ENCODE measurements around the gene RNLS.

Gene RNLS

DNA sequence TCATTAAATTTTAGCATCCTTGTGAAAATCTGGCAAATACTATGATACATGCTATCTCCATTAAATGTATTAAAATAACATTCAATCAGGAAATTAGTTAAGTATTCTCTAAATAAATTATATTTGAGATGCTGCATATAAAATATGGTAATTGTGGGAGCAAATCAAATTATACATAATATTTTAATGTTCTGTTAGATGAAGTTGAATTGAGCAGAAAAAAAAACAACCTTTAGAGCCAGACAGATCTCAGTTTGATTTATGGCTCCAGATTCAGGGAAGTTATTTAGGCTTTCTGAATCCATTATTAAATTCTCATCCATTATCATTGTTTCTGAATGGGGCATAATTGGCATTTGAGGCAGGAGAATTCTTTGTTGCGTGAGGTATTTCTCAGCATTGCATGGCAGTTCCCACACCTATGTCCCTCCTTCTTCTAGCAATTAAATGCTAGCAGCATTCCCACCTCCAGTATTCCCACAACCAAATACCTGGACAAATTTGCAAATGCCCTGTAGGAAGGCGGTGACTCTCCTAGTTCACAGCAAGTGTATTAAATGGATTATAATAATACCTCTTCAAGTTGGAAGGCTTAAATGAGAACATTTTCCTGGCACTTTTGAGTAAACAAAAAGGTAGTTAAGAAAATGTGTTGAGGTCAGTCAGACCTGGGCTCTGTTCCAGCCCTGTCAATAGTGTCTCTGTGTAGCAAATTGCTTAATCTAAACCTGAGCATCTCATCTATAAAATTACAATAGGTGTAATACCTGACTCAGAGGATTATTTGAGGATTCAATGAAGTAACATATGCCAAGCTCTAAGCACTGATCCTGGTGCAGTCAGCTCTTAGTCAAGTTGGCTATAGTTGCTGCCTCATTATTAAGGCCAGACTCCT, 108.9 kb downstream of the RNLS start:
- no peak for DNase-seq

DNA sequence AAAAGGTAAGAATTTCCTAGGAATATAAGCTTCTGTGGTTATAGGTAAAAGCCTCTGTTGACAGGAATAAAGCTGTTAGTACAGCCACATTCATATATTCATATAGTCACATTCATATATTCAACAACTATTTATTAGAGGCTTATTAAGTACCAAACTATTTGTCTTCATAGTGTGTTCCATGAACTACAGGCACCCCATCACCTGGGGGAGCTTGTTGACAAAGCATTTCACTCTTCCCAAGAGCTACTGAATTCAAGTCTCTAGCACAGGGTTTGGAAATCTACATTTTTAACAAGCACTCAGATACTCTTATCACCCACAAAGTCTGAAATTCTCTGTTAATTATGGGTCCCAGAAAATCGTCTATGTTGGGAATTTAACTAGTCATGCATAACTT, 110.6 kb downstream of the RNLS start:
- no peak for DNase-seq

GRCh38 chr10:88471899-88472298, 111.2 kb downstream of the RNLS start:
- no peak for DNase-seq

DNA sequence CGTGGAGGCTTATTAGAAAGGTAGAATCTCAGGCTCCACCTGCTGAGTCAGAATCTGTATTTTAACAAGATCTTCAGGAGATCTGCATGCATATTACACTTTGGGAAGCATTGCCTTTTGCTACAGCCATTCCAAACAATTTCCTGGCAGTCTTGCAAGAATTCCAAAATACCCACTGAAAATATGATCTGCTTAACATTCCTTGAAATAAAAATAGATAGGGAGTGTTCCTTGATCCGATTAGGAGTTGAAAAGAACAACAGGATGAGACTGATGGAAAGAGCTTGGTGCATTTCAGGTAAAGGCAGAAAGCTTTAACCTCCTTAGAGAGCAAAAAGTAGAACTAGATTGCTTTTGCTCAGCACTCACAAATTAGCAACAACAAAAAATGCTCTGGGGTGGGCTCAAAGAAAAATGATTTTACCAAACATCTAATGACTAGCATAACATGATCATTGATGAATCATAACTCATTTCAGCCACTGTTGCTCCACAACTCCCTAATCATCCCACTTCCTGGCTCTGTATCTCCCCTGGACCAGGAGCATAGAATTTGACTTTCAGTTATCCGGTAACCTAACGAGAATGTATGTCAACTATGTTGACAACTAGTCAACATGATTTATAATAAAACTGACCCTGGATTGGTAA, 115.2 kb downstream of the RNLS start:
- no peak for DNase-seq

DNA sequence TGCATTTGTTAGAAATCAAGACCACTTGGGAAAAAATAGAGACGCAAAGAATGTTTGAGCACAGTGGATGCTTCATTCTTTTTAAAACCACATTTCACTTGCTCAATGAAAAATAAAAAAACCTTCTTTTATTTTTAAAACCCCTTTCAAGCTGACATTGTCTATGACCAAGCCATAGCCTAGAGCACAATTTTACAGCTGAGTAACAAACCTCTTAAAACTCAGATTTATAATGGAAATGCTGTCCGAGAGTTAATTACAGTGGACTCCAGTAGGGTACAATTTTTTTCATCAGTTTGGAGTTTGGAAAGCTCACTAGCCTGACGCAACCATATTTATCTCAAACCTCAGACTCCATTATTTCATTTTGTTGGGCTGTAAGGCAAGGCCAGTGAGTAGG, 116.3 kb downstream of the RNLS start:
- no peak for DNase-seq

- DNase-seq = no peak
These were observed 117.4 kb downstream of the RNLS start for GRCh38 chr10:88465765-88466164.

- DNase-seq = no peak
These were observed 119.3 kb downstream of the RNLS start for GRCh38 chr10:88463811-88464210.

- DNase-seq = no peak
These were observed 121.7 kb downstream of the RNLS start for GRCh38 chr10:88461426-88461825.

- DNase-seq = no peak
These were observed 123.6 kb downstream of the RNLS start for GRCh38 chr10:88459530-88459929.

DNA sequence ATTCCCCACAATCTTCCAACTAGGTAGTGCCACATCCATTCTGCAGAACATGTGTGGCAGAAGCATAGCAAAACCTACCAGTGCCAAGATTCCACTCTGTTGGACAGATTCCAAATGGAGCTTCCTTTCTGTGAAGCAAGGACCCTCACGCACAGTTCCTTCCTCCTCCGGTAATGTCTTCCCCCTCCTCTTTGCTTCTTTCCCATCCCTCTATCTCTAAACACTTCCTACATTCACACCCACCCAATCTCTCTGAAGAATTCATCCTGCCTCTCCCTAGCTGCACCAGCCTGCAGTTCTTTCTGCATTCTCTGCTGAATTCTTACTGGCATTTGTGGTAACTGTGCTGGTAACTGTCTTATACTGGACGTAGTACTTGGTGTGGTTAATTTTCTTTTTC, 124.9 kb downstream of the RNLS start:
- no peak for DNase-seq

DNA sequence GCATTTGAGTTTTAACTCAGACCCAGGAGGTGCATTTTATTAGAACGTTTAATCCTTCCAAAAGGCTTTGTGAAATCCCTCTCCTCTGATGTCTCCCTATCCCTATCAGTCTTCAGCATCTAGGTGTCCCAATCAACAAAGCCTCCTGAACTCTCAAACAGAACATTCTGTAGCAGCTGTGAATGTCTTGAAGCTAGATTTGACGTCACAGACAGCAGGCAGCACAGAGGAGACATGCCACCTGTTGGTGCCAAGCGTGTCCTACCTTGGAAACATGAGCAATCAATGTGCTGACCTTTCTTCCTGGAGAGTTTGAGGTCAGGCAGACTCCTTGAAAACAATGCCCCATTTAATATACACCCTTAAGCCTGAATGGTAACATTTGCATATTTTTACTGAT, 125.5 kb downstream of the RNLS start:
- no peak for DNase-seq

DNA sequence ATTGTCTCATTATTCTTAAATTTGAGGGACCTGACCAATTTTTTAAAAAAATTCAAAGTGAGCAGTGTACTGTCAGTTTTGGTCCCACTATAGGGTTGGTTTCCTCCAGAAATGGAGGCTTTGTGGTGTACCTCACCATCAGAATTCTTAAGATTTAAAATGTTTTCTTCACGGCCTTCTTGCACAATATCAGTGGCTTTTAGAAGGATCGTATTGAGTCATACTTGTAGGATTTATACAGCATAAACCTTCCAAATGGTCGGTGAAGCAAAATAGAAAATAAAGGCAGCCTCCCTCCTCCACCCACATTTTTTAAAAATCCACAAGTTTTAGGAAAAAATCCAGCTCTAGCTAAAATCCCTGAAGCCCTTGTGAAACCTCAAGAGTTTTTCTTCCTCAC, 126.4 kb downstream of the RNLS start:
- no peak for DNase-seq

- no peak for DNase-seq
These were observed 127.3 kb downstream of the RNLS start for GRCh38 chr10:88455831-88456230.

DNA sequence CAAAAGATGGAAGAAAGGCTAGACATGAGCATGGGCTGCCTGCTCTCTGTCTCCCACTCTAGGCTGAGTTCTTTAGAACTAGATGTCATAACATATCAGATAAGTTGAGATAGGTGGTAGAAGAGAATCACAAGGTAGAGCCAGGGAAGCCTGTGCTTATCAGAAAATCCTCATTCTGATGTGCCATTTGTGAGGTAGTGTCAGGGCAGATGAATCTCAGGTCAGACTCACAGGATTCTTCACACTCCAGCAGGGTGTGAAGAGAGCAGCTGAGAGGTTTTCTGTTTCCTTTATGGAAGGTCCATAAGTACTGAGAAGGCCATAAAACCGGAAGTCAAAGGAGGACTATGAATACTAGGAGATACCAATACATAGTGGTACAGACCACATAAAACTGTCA, 132.9 kb downstream of the RNLS start:
- no peak for DNase-seq

- no peak for DNase-seq
These were observed 140.4 kb downstream of the RNLS start for GRCh38 chr10:88442716-88443115.

- no peak for DNase-seq
These were observed 142.6 kb downstream of the RNLS start for GRCh38 chr10:88440541-88440940.

DNA sequence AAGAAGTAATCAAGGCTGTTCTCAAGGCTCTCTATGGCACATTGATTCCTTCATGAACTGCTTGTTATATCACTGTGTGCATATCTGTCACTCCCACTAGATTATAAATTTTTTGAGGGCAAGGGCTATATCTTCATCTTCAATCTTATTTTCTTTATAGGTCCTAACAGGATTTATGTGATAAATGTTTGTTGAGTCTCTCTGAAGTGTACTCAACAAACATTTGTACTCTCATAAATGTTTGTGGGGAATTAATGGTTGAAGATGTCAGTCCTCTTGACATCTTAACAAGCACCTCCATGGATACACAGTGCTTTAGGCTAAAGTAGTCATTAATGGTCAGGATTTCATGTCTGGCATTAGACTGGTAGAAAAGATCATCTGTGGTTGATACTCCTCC, 143.2 kb downstream of the RNLS start:
- DNase-seq = no peak

- DNase-seq = no peak
These were observed 145.7 kb downstream of the RNLS start for GRCh38 chr10:88437411-88437810.

DNA sequence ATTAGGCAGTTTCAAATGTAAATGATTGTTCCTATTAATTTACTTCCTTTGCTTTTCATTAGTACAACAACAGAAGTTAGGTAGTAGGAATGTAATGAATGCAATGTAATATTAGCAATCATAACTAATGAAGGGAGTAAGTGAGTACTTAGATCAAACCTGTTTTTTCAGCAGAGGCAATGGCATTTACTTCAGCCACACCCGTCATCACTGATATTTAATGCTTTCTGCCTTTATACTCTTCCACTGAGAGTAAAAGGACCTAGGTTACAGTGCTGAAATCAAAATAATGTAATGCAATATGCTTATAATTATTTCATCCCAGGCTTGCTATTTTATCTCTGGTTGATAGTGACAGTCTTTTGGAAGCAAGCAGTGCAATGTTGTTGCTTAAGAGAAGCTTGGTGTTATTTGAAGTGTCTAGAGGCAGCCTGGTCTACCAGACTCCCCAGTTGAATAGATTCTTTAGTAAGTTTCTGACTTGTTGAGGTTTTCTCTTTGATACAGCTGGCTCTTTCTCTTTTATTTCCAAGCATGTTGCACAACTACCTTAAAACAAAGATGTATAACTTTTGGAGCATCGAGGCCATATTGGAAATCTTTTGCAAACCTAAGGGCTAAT, 149.4 kb downstream of the RNLS start:
- DNase-seq = no peak

- no peak for DNase-seq
These were observed 152.0 kb downstream of the RNLS start for GRCh38 chr10:88431103-88431502.

- DNase-seq = no peak
These were observed 154.1 kb downstream of the RNLS start for GRCh38 chr10:88428976-88429375.

DNA sequence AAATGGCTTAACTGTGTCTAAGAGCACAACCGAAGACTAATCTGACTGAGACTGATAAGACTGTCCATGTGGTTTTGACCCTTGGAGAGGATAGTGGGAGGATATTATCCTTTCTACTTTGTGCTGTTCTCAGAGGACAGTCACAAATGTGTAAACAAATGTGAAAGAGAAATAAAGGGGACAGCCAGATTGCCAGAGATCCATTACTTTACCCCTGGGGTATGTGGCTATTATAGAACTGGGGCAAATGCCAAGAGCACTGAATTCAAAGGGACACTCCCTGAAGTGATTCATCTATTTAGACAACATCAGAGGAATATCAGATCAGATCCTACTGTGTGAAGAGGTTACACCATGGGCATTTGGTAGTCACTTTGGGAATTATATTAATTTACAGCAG, 154.7 kb downstream of the RNLS start:
- DNase-seq = no peak

DNA sequence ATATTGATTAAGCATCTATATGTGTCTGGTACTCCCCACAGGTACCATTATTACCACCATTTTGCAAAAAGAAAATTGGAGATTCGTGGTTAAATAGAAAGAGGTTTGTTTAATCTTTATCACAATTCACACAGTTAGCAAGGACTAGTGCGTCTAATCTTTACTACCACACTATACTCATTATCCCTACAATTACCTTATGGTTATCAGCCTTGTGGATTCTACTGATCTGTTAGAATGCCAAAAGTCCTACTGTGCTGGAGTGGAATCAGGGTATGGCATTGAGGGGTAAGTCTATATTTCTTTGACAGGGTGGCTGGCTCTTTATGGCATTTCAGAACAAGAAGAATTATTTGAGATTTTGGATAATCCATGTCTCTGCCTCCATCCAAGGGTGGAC, 156.1 kb downstream of the RNLS start:
- DNase-seq = no peak

GRCh38 chr10:88424881-88425280, 158.2 kb downstream of the RNLS start:
- no peak for DNase-seq

Measured in activated CD8-positive, alpha-beta memory T cell treated with anti-CD3 and anti-CD28 coated beads, Interleukin-2, amount 50 U/mL, for 48 hours (primary cell).